ENCODE measurements around the gene ZAP70. TPM values are rescaled to one million over a fixed set of nuclear protein-coding genes. Genes with fewer than 3 reads are reported as not detected.
A peak's percentile ranks its signal among the peaks of the same experiment; 100 is the strongest.
"Not testable (repeated sequence)": the region's sequence is repeated elsewhere in the genome, so short reads cannot be mapped to it uniquely, and the experiment has no call there.

The ZAP70 gene
- total RNA-seq = 0.82 TPM

- no peak for DNase-seq (ENCODE audit: low spot score in 2 of 2)
These were observed at the start of gene ZAP70 for GRCh38 chr2:97713296-97714083. TSS of gene ZAP70 (plus strand) at chr2:97713576. CDS start at chr2:97724037, 10,461 bp downstream.

DNA sequence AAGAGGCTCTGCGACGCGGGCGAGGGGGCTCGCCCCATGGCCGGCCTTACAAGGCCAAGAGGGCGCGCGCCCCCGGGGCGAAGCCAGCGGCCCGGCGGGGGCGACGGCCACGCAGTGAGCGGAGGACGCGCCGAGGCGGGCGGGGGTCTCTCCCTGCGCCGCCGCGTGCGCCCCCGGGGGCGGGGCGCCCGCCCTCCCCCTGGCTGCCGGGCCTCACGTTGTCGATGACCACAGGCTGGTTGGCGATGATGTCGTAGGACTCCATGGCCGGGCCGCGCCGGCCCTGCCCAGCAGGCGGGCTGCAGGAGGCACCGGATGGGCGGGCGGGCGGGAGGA is 49.8 kb upstream of the ZAP70 start:
- DNase-seq (ENCODE audit: low spot score in 2 of 2) = no peak
- FAIRE-seq = no peak

More at GRCh38 chr2:97713296-97714083, at the start of gene ZAP70:
- no peak for FAIRE-seq

DNA sequence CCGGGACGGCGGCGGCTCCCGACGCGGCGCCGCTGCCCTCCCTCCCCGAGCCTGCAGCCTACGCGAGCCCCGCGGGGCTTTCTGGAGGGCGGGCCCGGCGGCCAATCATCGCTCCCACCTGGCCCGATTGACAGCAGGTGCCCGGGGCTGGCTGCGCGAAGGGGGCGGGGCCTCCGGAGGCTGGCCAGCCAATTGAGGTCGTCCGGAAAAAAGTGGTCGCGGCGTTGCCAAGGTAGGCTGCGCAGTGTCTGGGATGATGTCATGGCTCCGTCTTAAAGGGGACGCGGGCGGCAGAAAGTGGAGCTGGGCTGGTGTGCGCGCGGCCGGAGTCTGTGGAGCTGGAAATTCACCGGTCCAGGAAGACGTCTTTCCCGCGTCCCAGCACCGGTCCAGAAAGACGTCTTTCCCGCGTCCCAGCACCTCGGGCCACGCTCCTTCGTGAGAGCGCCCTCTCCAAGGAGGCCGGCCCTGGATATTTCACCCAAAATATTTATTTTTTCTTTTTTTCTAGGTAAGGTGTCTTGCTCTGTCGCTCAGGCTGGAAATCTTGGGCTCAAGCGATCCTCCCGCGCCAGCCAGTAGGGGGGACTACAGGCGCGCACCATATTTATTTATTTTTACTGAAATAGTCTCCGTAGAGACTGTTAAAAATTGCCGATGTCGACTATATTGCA is 49.3 kb upstream of the ZAP70 start, which contains the start of gene ACTR1B:
TSS of gene ACTR1B (minus strand) at position 83 of the 674 bp plus-strand sequence. CDS start 154 bp downstream, outside the sequence.
- DNase-seq (ENCODE audit: low spot score in 2 of 2) (peak; percentile 96 to 97), FAIRE-seq (no peak)

DNA sequence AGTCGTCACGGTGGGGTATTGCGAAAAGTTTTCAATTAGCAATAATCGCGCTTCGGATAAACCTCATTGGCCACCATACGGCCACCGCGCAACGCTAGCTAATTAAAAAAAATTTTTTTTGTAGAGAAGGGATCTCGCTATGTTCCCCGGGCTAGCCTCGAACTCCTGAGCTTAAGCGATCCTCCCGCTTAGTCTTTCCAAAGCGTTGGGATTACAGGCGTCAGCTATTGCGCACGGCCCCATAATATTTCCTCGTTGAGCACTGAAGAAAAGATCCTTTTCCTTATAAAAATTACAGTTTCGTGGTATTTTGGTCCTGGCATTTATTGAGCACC is 48.8 kb upstream of the ZAP70 start:
- DNase-seq (ENCODE audit: low spot score in 2 of 2) = no peak
- FAIRE-seq = no peak

DNA sequence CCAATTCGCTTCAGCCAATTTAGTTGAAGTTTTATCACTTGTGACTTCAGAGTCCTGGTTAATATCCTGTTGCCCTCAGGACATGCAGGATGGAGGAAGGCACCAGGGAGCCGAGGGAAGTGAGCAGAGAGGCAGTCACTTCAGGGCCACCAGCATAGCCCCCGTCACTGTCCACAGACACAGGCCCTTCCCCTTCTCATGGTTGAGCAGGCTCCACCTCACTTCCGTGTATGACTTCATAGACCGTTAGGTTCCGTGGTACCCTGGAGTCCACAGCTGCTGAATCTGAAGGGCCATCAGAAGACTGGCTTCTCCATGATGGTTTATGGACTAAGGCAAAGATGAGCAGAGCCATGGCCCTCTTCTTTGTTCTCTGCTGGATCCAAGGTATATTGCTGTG is 43.9 kb upstream of the ZAP70 start, which contains the start of gene C2orf92:
TSS of gene C2orf92 (plus strand) at position 266 of the 400 bp plus-strand sequence. CDS start at position 342, 76 bp downstream.
- FAIRE-seq (no peak), DNase-seq (ENCODE audit: low spot score in 2 of 2) (no peak)

DNA sequence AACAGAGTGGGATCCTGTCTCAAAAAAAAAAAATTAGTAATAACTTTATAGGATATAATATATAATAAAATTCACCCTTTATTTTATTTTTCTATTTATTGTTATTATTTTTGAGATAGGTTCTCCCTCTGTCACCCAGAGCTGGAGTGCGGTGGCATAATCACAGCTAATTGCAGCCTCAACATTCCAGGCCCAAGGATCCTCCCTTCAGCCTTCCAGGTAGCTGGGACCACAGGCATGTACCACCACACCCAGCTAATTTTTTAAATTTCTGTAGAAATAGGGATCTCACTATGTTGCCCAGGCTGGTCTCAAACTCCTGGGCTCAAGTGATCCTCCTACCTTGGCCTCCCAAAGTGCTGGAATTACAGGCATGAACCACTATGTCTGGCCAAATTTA is 42.9 kb upstream of the ZAP70 start:
- FAIRE-seq (no peak), DNase-seq (ENCODE audit: low spot score in 2 of 2) (no peak)

- no peak for FAIRE-seq
These were observed 41.9 kb upstream of the ZAP70 start for GRCh38 chr2:97671526-97671925.

DNA sequence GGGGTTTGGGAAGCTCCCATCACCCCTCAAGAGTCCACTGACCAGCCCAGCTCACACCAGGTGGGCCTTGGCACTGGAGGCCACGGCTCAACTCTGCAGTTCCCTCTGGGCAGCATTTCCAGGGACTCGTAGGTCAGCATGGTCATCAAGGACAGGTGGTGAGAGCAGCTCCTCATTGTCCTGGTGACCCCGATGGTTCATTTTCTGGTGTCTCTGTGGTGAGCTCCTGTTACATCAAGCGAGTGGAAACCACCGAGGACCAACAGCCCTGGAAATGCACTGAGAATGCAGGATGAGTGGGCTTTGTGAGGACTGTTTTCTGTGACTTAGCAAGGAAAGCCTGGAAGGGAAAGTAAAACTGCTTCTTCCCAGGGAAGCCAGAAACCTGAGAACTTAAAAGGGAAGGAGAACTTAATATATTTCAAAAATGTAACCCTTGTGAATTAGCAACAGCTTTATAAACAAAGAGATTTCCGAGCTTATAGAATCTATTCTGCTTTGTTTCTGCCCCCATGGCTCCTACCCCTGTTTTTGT is 40.7 kb upstream of the ZAP70 start:
- not testable (repeated sequence) for FAIRE-seq

More at GRCh38 chr2:97671526-97671925, 41.9 kb upstream of the ZAP70 start:
- DNase-seq (ENCODE audit: low spot score in 2 of 2) = no peak

DNA sequence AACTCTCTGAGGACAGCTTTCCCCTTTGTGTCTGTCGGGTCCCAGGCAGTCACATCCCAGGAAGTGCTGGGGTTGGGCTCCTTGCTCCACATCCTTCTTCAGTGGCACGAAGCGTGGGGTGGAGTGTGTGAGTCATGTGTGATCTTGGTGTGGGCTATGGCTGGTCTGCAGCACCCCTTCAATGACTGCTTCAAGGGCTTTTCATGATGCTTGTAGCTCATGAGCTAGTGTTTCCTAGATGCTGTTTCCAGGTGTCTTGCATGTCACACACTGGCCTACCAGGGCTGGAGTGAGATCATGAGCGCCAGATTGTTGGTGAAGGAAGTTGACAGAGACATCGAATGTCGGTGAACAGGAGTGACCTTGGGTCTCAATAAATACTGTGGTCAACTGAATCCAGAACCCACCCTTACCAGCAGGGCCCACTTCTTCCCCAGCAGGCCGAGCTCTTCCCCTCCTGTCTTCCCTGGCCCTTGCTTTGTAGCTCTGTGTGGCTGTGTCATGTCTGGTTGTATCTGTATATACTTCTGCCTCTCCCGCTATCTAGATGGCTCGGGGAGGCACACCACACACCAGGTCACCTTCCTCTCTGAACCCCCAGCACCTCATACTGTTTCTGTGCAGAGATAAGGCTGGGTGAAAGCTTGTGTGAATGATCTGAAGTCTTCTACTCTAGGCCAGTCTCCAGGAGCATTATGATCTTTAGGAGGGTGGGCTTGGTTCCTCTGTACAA is 40.0 kb upstream of the ZAP70 start:
- no peak for DNase-seq (ENCODE audit: low spot score in 2 of 2)
- no peak for FAIRE-seq

More for the DNA sequence above, 40.7 kb upstream of the ZAP70 start:
- DNase-seq (ENCODE audit: low spot score in 2 of 2) = not testable (repeated sequence)

DNA sequence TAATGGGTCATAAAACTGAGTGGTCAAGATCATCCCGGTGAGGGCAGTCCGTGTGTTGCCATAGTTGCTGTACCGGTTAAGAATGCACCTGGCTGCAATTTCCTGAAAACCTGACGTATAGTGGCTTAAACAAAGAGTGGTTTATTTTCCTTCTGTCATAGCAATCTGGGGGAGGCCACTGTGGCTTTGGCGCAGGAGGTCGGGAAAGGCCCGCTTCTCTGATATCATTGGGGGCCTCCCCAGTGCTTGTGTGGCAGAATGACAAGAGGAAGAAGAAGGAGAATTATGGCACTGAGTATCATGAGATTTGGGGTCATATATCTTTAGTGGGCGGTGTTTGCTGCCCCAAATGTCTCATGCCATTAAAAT is 39.5 kb upstream of the ZAP70 start:
- no peak for DNase-seq (ENCODE audit: low spot score in 2 of 2)
- FAIRE-seq = no peak

GRCh38 chr2:97675430-97676113 is 37.8 kb upstream of the ZAP70 start:
- no peak for DNase-seq (ENCODE audit: low spot score in 2 of 2)
- FAIRE-seq = no peak

DNA sequence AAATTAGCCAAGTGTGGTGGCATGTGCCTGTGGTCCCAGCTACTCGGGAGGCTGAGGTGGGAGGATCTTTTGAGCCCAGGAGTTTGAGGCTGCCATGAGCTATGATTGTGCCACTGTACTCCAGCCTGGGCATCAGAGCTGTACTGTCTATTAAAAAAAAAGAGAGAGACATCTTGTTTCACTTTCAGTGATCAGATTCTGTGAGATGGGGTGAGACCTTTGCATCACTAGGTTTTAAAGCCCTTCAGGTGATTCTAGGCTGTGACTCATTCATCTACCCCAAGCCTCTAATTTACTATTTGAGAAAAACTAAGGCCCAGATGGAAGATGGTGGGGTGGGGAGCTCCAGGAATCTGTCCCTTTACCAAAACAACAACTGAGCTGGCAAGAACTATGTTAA is 36.8 kb upstream of the ZAP70 start:
- FAIRE-seq (no peak), DNase-seq (ENCODE audit: low spot score in 2 of 2) (no peak)

DNA sequence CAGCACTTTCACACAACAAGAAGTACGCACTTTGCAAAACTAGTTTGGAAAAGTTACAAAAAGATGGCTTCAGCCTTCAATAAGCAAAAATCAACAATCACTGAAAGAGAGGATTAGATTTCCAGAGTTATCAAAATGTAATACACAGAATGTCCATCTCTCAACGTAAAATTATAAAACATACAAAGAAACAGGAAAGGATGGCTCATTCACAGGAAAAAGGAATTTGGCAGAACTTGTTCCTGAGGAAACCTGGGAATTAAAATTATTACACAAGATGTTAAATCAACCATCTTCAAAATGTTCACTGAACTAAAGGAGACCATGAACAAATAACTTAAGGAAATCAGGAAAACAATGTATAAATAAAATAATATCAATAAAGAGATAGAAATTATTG is 35.9 kb upstream of the ZAP70 start:
- FAIRE-seq (no peak), DNase-seq (ENCODE audit: low spot score in 2 of 2) (no peak)

DNA sequence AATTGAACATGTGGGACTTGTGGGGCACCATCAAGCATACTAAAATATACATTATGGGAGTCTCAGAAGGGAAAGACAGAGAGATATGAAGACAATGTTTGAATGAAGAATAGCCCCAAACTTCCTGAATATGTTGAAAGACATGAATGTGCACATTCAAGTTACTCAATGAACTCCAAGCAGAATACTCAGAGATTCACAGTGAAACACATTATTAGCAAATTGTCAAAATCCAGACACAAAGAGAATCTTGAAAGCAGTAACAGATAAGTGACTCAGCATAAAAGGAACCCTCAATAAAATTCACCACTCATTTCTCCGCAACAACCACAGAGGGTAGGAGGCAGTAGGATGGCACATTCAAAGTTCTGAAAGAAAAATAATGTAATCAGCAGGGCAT is 35.1 kb upstream of the ZAP70 start:
- DNase-seq (ENCODE audit: low spot score in 2 of 2) (no peak), FAIRE-seq (no peak)

DNA sequence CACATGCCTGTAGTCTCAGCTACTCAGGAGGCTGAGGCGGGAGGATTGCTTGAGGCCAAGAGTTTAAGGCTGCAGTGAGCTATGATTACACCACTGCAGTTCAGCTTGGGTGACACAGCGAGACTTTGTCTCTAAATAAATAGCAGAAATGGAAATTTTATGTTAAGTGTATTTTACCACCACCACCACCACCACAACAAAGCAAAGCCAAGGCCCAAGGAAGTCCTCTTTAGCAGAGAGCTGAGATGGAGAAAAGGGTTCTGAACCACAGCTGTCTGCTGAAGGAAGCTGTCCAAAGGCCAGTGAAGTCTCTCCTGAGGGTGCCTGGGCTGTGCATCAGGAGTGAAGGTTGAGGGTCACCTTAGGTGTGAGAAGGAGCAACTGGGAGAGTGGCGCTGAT is 26.1 kb upstream of the ZAP70 start:
- DNase-seq (ENCODE audit: low spot score in 2 of 2); FAIRE-seq: not testable (repeated sequence)

DNA sequence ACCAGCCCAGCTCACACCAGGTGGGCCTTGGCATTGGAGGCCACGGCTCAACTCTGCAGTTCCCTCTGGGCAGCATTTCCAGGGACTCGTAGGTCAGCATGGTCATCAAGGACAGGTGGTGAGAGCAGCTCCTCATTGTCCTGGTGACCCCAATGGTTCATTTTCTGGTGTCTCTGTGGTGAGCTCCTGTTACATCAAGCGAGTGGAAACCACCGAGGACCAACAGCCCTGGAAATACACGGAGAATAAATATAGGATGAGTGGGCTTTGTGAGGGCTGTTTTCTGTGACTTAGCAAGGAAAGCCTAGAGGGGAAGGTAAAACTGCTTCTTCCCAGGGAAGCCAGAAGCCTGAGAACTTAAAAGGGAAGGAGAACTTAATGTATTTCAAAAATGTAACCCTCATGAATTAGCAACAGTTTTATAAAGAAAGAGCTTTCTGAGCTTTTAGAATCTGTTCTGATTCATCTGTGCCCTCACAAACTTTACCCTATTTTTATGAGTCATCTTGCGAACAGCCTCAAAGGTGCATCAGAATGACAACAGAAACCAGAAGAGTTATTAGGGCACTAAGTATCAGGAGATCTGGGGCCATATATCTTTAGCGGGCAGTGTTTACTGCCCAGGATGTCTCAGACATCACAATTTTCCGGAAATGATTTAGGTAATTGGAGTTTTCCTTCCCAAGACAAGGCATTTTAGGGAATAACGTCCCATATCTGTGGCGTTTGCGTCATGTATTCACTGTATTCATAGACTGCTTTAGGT is 25.1 kb upstream of the ZAP70 start:
- no peak for DNase-seq (ENCODE audit: low spot score in 2 of 2)
- FAIRE-seq = no peak

DNA sequence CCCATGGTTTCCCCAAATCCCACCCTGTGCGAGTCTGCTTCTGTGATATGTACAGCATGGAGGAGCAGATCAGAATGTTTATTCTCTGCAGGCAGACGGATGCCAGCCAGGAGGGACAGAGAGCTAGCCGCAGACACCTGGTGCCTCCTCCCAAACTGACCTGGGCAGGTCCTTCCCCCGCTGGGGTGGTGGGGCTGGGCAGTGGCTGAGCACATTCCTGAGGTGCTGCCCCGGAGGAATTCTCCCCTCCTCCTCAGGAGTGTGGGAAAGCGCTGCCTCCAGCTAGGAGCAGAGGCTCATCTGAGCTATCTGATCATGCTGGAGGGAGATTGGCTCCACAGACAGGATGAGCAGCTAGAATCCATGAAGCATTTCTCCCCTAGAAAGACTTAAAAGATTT is 22.2 kb upstream of the ZAP70 start:
- FAIRE-seq (no peak), DNase-seq (ENCODE audit: low spot score in 2 of 2) (no peak)

- FAIRE-seq (no peak), DNase-seq (ENCODE audit: low spot score in 2 of 2) (no peak)
These were observed 19.9 kb upstream of the ZAP70 start for GRCh38 chr2:97693476-97693875.

- no peak for DNase-seq (ENCODE audit: low spot score in 2 of 2)
- FAIRE-seq = no peak
These were observed 17.6 kb upstream of the ZAP70 start for GRCh38 chr2:97695744-97696143.
